Measurements from ENCODE around the gene AGRN. TPM values are rescaled to one million over a fixed set of nuclear protein-coding genes. Genes with fewer than 3 reads are reported as not detected.
A peak's percentile ranks its signal among the peaks of the same experiment; 100 is the strongest.
"Not testable (repeated sequence)": the region's sequence is repeated elsewhere in the genome, so short reads cannot be mapped to it uniquely, and the experiment has no call there.

The AGRN gene
- total RNA-seq, 1 experiment from 2014 or later = 246 TPM

- in situ Hi-C loops (cut with HindIII; ENCODE audit: low pct_unique_long_range_greater_than_20kb, low sequenced_read_pairs) = no loop called here
- DNase-seq (ENCODE audit: low read depth) = no peak
Observed at GRCh38 chr1:1055841-1056736, 36.2 kb downstream of the AGRN start.

DNA sequence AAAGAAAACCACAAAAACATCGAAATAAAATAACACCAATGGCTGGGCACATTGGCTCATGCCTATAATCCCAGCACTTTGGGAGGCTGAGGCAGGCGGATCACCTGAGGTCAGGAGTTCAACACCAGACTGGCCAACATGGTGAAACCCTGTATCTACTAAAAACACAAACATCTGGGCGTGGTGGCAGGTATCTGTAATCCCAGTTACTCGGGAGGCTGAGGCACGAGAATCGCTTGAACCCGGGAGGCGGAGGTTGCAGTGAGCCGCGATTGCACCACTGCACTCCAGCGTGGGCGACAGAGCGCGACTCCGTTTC is 37.8 kb downstream of the AGRN start:
- in situ Hi-C loops (cut with HindIII; ENCODE audit: low pct_unique_long_range_greater_than_20kb, low sequenced_read_pairs) = not testable (repeated sequence)

GRCh38 chr1:1058088-1058905 is 38.4 kb downstream of the AGRN start:
- no peak for DNase-seq (ENCODE audit: low read depth)
- in situ Hi-C loops (cut with HindIII; ENCODE audit: low pct_unique_long_range_greater_than_20kb, low sequenced_read_pairs) = no loop called here

More for the DNA sequence above, 37.8 kb downstream of the AGRN start:
- DNase-seq (ENCODE audit: low read depth) = not testable (repeated sequence)

GRCh38 chr1:1058921-1059493 is 39.1 kb downstream of the AGRN start:
- DNase-seq (ENCODE audit: low read depth) = no peak
- in situ Hi-C loops (cut with HindIII; ENCODE audit: low pct_unique_long_range_greater_than_20kb, low sequenced_read_pairs) = no loop called here

GRCh38 chr1:1059494-1060280 is 39.8 kb downstream of the AGRN start:
- in situ Hi-C loops (cut with HindIII; ENCODE audit: low pct_unique_long_range_greater_than_20kb, low sequenced_read_pairs) = no loop called here
- peak; percentile 74 for DNase-seq (ENCODE audit: low read depth)

DNA sequence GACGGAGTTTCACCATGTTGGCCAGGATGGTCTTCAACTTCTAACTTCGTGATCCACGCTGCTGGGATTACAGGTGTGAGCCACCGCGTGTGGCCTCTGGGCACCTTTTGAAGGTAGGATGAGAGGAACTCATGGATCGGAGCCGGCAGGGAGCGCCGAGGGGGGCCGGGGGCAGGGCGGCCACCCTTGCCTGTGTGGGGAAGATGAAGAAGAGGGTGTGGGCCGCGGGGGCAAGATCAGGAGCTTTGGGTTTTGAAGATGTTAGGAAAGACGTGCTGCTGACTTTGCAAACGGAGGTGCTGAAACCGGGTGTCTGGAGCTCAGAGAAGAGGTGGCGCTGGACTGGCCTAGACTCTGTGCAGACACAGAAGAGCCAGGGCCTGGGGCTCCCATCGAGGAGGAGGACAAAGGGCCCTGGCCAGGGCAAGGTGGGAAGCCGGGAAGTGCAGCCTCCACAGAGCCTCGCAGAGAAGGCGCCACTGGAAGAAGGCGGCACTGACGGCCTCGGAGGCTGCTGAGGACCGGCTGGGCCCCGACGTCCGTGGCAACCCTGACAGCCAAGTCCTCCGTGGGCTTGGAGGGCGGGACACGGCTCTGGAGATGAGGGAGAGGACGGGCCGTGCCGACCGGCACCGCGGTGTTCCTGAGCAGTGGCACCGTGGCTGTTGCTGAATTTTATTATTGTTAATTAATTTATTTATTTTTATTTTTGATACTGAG is 40.5 kb downstream of the AGRN start:
- in situ Hi-C loops (cut with HindIII; ENCODE audit: low pct_unique_long_range_greater_than_20kb, low sequenced_read_pairs) = no loop called here

GRCh38 chr1:1061682-1062345 is 41.9 kb downstream of the AGRN start:
- in situ Hi-C loops (cut with HindIII; ENCODE audit: low pct_unique_long_range_greater_than_20kb, low sequenced_read_pairs) = no loop called here
- no peak for DNase-seq (ENCODE audit: low read depth)

More for the DNA sequence above, 40.5 kb downstream of the AGRN start:
- DNase-seq (ENCODE audit: low read depth) = no peak

DNA sequence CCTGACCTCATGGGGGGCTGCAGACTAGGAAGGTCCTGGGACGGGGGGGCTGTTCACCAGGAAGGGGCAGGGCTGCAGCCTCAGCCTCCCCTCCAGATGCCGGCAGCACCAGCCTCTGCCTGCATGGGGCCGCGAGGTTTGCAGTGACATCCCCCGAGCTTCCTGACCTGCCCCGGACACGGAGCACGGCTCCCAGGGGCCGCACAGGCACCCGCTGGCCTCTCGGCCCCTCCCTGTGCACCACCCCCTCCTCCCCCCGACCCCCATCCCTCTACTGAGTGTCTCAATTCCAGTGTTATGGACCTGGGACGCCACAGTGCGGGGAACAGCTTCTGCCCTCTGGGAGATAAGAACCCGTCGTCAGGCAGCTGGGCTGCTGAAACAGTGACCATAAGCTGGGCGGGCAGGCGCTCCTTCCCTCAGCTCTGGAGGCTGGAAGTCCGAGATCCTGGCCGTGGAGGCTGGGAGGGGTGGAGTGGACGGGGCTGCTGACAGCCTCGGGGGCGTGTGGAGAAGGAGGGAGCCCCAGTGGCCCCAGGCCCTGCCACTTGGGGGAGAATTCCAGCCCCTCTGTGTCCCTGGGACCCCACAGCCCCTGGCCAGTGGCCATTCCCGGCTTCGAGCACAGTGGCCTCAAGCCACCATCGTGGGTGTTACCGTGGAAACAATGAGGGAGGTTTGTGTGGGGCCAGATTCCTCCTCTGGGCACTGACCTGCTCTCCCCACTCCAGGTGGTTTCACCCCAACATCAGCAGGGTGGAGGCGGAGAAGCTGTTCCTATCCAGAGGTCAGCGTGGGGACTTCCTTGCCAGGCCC is 42.6 kb downstream of the AGRN start:
- DNase-seq (ENCODE audit: low read depth) = no peak
- in situ Hi-C loops (cut with HindIII; ENCODE audit: low pct_unique_long_range_greater_than_20kb, low sequenced_read_pairs) = no loop called here

- DNase-seq (ENCODE audit: low read depth) = no peak
- in situ Hi-C loops (cut with HindIII; ENCODE audit: low pct_unique_long_range_greater_than_20kb, low sequenced_read_pairs) = no loop called here
Observed at GRCh38 chr1:1063261-1063944, 43.5 kb downstream of the AGRN start.

GRCh38 chr1:1063945-1064831 is 44.3 kb downstream of the AGRN start:
- DNase-seq (ENCODE audit: low read depth) = peak; percentile 94
- in situ Hi-C loops (cut with HindIII; ENCODE audit: low pct_unique_long_range_greater_than_20kb, low sequenced_read_pairs) = no loop called here

DNA sequence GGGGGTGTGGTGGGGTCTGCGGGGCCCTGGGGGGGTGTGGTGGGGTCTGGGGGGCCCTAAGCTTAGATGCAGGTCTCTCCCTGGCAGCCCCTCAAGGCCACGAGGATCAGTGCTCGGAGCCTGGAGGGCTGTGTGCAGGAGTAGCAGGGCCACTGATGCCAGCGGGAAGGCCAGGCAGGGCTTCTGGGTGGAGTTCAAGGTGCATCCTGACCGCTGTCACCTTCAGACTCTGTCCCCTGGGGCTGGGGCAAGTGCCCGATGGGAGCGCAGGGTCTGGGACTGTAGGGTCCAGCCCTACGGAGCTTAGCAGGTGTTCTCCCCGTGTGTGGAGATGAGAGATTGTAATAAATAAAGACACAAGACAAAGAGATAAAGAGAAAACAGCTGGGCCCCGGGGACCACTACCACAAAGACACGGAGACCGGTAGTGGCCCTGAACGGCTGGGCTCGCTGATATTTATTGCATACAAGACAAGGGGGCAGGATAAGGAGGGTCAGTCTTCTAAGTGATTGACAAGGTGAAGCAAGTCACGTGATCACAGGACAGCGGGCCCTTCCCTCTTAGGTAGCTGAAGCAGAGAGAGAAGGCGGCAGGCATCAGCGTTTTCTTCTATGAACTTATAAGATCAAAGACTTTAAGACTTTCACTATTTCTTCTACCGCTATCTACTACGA is 45.5 kb downstream of the AGRN start:
- no peak for DNase-seq (ENCODE audit: low read depth)
- in situ Hi-C loops (cut with HindIII; ENCODE audit: low pct_unique_long_range_greater_than_20kb, low sequenced_read_pairs) = no loop called here

DNA sequence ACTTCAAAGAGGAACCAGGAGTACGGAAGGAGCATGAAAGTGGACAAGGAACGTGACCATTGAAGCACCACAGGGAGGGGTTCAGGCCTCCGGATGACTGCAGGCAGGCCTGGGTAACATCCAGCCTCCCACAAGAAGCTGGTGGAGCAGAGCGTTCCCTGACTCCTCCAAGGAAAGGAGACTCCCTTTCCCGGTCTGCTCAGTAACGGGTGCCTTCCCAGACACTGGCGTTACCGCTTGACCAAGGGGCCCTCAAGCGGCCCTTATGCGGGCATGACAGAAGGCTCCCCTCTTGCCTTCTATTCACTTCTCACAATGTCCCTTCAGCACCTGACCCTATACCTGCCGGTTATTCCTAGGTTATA is 46.0 kb downstream of the AGRN start:
- DNase-seq (ENCODE audit: low read depth); in situ Hi-C loops (cut with HindIII; ENCODE audit: low pct_unique_long_range_greater_than_20kb, low sequenced_read_pairs): not testable (repeated sequence)

DNA sequence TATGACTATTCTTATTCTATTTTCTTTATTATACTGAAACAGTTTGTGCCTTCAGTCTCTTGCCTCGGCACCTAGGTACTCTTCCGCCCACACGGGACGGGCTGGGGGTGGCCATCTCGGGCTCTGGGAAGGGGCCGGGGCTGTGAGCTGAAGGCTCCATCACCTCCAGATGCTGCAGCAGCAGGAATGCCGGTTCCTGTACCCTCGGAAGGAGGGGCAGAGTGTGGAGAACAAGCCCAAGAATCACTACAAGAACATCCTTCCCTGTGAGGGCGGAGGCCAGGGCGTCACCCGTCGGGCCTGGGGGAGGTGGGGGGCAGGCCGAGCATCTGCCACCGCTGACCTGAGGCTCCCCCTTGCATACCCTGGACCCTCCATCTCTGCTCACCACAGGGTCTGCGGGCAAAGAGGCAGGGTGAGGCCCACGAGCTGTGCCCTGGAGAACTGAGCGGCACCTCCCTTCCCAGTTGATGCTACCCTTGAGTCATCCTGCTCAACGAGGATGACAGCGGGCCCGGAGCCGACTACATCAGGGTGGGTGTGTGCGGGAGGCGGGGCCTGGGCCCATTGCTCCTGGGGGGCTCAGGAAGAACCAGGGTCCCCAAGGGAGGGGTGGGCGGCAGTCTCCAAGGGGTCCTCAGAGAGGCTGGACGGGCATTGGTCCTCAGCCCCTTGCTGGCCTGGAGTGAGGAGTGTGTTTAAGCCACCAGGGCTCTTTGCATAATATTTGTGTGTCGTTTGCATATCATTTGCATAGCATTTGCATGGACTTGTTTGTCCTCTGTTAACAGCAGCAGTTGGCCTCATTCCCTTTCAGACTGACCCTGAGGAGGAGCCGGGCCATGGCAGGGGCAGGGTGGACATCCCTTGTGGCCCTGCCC is 46.7 kb downstream of the AGRN start:
- in situ Hi-C loops (cut with HindIII; ENCODE audit: low pct_unique_long_range_greater_than_20kb, low sequenced_read_pairs) = no loop called here
- DNase-seq (ENCODE audit: low read depth) = peak; percentile 25

Data from Caki2 (cell line).